ENCODE measurements around the gene LRRC8D.

GRCh38 chr1:89927049-89927448, 106.2 kb downstream of the LRRC8D start:
- TF ChIP-seq CTCF (conservative IDR thresholded peaks at IDR 0.05; ENCODE audit: low read depth, low read length) (no peak), BHLHE40 (IDR thresholded peaks at IDR 0.05; ENCODE audit: low read depth, low read length) (no peak), ELK1 (IDR thresholded peaks at IDR 0.05; ENCODE audit: borderline replicate concordance, low read depth, low read length) (no peak)
